MCF 10A (cell line): ENCODE measurements around the gene EMID1. TPM values are rescaled to one million over a fixed set of nuclear protein-coding genes. Genes with fewer than 3 reads are reported as not detected.
A peak's percentile ranks its signal among the peaks of the same experiment; 100 is the strongest.

Source experiments
- BruUV-seq: library from RNA; stranded (reverse); fragments of 400-500 nt; replicated peaks from 2 replicates; lab custom pipeline; 2021; lab: Mats Ljungman, UMichigan
- CTCF ChIA-PET: fragments of 300-600 bp; sonication (Branson Sonifier 250); formaldehyde crosslinking; extraction: SDS; loops from one replicate; lab custom pipeline; 2021; ENCODE audit warnings: antibody characterized with exemption, inconsistent platforms; lab: Yijun Ruan, JAX
- POLR2A ChIA-PET: fragments of 300-600, 350-650 bp; sonication (Branson Sonifier 250); formaldehyde crosslinking; extraction: SDS; loops from one replicate; lab custom pipeline; 2020; ENCODE audit warnings: antibody characterized with exemption, inconsistent platforms; lab: Yijun Ruan, JAX
- DNase-seq: peaks from one replicate; pipeline ENCODE4 v3.0.0-alpha.2; 2018; ENCODE audit not compliant: unreplicated experiment
- H3K27ac Mint-ChIP-seq: one replicate; pipeline ENCODE4 v1.8.0; 2022; ENCODE audit warnings: mild to moderate bottlenecking, low read depth, mixed read lengths; ENCODE audit not compliant: unreplicated experiment
- H3K27me3 Mint-ChIP-seq: one replicate; pipeline ENCODE4 v1.8.0; 2022; ENCODE audit warnings: mixed read lengths; ENCODE audit not compliant: insufficient read depth, unreplicated experiment
- H3K36me3 Mint-ChIP-seq: one replicate; pipeline ENCODE4 v1.8.0; 2022; ENCODE audit warnings: mild to moderate bottlenecking, moderate library complexity, mixed read lengths; ENCODE audit not compliant: insufficient read depth, unreplicated experiment
- H3K4me1 Mint-ChIP-seq: one replicate; pipeline ENCODE4 v1.8.0; 2022; ENCODE audit warnings: mixed read lengths; ENCODE audit not compliant: insufficient read depth, unreplicated experiment
- H3K4me3 Mint-ChIP-seq: one replicate; pipeline ENCODE4 v1.8.0; 2022; ENCODE audit warnings: mild to moderate bottlenecking, moderate library complexity, mixed read lengths; ENCODE audit not compliant: unreplicated experiment
- H3K9me3 Mint-ChIP-seq: one replicate; pipeline ENCODE4 v1.8.0; 2022; ENCODE audit warnings: mixed read lengths; ENCODE audit not compliant: unreplicated experiment
- CTCF ChIP-seq: fragments of 200-600 bp; IDR thresholded peaks from one replicate; pipeline ENCODE4 v1.8.0; 2022; ENCODE audit warnings: antibody characterized with exemption, mild to moderate bottlenecking; ENCODE audit not compliant: unreplicated experiment
- intact Hi-C: fragments of 100-400 bp; cut with micrococcal nuclease; formaldehyde crosslinking; loops from 2 replicates; pipeline ENCODE4 v1.14.1; 2022
- total RNA-seq: library from RNA; stranded (reverse); gene quantifications from 2 replicates; pipeline ENCODE4 v1.2.3, GENCODE V29; 2022

The EMID1 gene
- total RNA-seq, 1 experiment from 2014 or later, result not detected

- Mint-ChIP-seq H3K9me3 (no peaks in the 10 kb centered on the region), H3K4me1 (no peaks in the 10 kb centered on the region), H3K36me3 (peaks cover 14% of the 10 kb centered on the region), H3K4me3 (no peak overlapping the region), H3K27ac (no peak overlapping the region), H3K27me3 (no peaks in the 10 kb centered on the region)
- CTCF ChIA-PET, result interaction anchor here (1.2 kb wide), 1 partner anchor 15 kb away, joined by 7 read pairs; no protein-coding TSS in a partner anchor
- DNase-seq, result no peak
- TF ChIP-seq CTCF, result no peak
- intact Hi-C loops, result no loop called here
- BruUV-seq, result no TSS peak
- POLR2A ChIA-PET, result no interaction called here
These were observed 55.1 kb downstream of the EMID1 start for GRCh38 chr22:29260601-29261315.

GRCh38 chr22:29263791-29264276 is 58.1 kb downstream of the EMID1 start:
- H3K27me3 Mint-ChIP-seq, result no peaks in the 10 kb centered on the region
- TF ChIP-seq CTCF, result no peak
- ChIA-PET CTCF (interaction anchor here (1.6 kb wide), 1 partner anchor 18 kb away, joined by 11 read pairs; no protein-coding TSS in a partner anchor), POLR2A (interaction anchor here (0.6 kb wide), 2 partner anchors 77 to 496 kb away, joined by 3 to 4 read pairs; no protein-coding TSS in a partner anchor)
- no peak overlapping the region for H3K4me3 Mint-ChIP-seq
- peaks cover 20% of the 10 kb centered on the region for H3K36me3 Mint-ChIP-seq
- intact Hi-C loops, result no loop called here
- no TSS peak for BruUV-seq
- no peaks in the 10 kb centered on the region for H3K9me3 Mint-ChIP-seq
- H3K27ac Mint-ChIP-seq, result no peak overlapping the region
- peaks cover 9% of the 10 kb centered on the region for H3K4me1 Mint-ChIP-seq
- DNase-seq, result no peak

- ChIA-PET CTCF (interaction anchor here (0.7 to 1.6 kb wide), 3 partner anchors 17 to 255 kb away, joined by 3 to 11 read pairs (median 3); no protein-coding TSS in a partner anchor), POLR2A (no interaction called here)
- peaks cover 9% of the 10 kb centered on the region for H3K4me1 Mint-ChIP-seq
- no TSS peak for BruUV-seq
- no peak overlapping the region for H3K4me3 Mint-ChIP-seq
- intact Hi-C loops, result no loop called here
- TF ChIP-seq CTCF, result no peak
- DNase-seq, result no peak
- peaks cover 31% of the 10 kb centered on the region for H3K36me3 Mint-ChIP-seq
- no peaks in the 10 kb centered on the region for H3K27me3 Mint-ChIP-seq
- no peak overlapping the region for H3K27ac Mint-ChIP-seq
- no peaks in the 10 kb centered on the region for H3K9me3 Mint-ChIP-seq
These were observed 59.6 kb downstream of the EMID1 start for GRCh38 chr22:29265305-29265704.

- Mint-ChIP-seq H3K9me3 (no peaks in the 10 kb centered on the region), H3K27ac (peak overlapping the region; percentile 99), H3K27me3 (no peaks in the 10 kb centered on the region), H3K4me1 (peaks cover 15% of the 10 kb centered on the region), H3K4me3 (peak overlapping the region; percentile 88), H3K36me3 (peaks cover 38% of the 10 kb centered on the region)
- no TSS peak for BruUV-seq
- intact Hi-C loops, result no loop called here
- no peak for TF ChIP-seq CTCF
- CTCF ChIA-PET, result interaction anchor here (0.7 to 1.5 kb wide), 3 partner anchors 18 to 255 kb away, joined by 3 to 13 read pairs (median 3); no protein-coding TSS in a partner anchor
- DNase-seq, result no peak
- POLR2A ChIA-PET, result interaction anchor here (0.9 kb wide), 1 partner anchor 9 kb away, joined by 3 read pairs; no protein-coding TSS in a partner anchor
These were observed 60.2 kb downstream of the EMID1 start for GRCh38 chr22:29265929-29266328.
